ENCODE data around the gene INSYN2B.

Gene INSYN2B

DNA sequence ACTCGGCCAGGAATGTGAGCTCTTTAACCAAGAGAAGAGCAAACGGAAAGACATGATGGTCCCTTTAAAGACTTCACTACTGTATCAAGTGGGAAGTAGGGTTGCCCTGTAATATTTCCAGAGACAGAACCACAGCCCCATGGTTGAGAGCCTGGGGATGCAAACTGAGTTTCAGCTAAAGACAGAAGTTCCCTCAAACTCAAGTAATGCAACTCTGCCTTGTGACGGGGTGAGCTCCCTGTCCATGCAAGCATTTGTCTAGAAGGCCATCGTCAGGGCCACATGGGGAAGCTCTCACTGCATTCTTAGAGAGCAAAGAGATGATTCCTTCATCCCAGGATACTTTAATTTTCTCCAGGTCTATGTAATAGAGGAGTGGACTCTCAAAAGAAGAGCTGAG is 82.8 kb downstream of the INSYN2B start:
- no peak overlapping the region for H3K4me3 Mint-ChIP-seq
- DNase-seq (no peak), ATAC-seq (no peak)
- no peak overlapping the region for H3K27ac Mint-ChIP-seq
- no peaks in the 10 kb centered on the region for H3K27me3 Mint-ChIP-seq
- no peaks in the 10 kb centered on the region for H3K9me3 Mint-ChIP-seq
- peaks cover 18% of the 10 kb centered on the region for H3K4me1 Mint-ChIP-seq

- no peak overlapping the region for H3K27ac Mint-ChIP-seq
- no peak for ATAC-seq
- no peaks in the 10 kb centered on the region for H3K9me3 Mint-ChIP-seq
- no peak for DNase-seq
- H3K4me3 Mint-ChIP-seq: no peak overlapping the region
- no peaks in the 10 kb centered on the region for H3K27me3 Mint-ChIP-seq
- H3K4me1 Mint-ChIP-seq: peaks cover 2% of the 10 kb centered on the region
These were observed 84.4 kb downstream of the INSYN2B start for GRCh38 chr5:169895926-169896325.

DNA sequence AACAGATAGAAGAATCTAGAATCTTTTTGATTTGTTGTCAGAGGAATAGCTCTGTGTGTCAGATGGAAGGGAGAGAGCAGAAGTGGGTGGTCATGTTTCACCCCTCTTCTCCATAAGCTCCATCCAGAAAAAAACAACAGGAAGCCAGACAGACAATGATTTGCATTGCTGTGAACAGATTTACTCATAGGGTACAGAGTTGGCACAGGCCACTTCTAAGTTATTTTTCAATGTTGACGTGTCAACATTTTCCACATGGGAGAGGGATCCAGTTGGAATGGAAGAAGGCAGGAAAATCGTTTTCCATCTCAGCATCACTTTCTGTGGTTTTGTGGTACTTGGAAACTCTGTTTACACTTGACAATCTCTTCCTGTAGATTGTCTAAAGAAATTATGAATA is 86.7 kb downstream of the INSYN2B start:
- H3K27me3 Mint-ChIP-seq: no peaks in the 10 kb centered on the region
- H3K9me3 Mint-ChIP-seq: no peaks in the 10 kb centered on the region
- DNase-seq: no peak
- H3K4me1 Mint-ChIP-seq: no peaks in the 10 kb centered on the region
- ATAC-seq: no peak
- no peak overlapping the region for H3K27ac Mint-ChIP-seq
- H3K4me3 Mint-ChIP-seq: no peak overlapping the region

GRCh38 chr5:169893010-169893409 is 87.3 kb downstream of the INSYN2B start:
- no peaks in the 10 kb centered on the region for H3K9me3 Mint-ChIP-seq
- ATAC-seq: no peak
- H3K4me3 Mint-ChIP-seq: no peak overlapping the region
- no peaks in the 10 kb centered on the region for H3K4me1 Mint-ChIP-seq
- H3K27me3 Mint-ChIP-seq: no peaks in the 10 kb centered on the region
- no peak overlapping the region for H3K27ac Mint-ChIP-seq
- DNase-seq: no peak

GRCh38 chr5:169889572-169889971 is 90.7 kb downstream of the INSYN2B start:
- Mint-ChIP-seq H3K4me3 (no peak overlapping the region), H3K4me1 (no peaks in the 10 kb centered on the region), H3K9me3 (no peaks in the 10 kb centered on the region), H3K27ac (no peak overlapping the region), H3K27me3 (no peaks in the 10 kb centered on the region)
- DNase-seq (no peak), ATAC-seq (no peak)

GRCh38 chr5:169886677-169887076 is 93.6 kb downstream of the INSYN2B start:
- DNase-seq (no peak), ATAC-seq (no peak)
- no peak overlapping the region for H3K27ac Mint-ChIP-seq
- no peak overlapping the region for H3K4me3 Mint-ChIP-seq
- H3K4me1 Mint-ChIP-seq: peaks cover 8% of the 10 kb centered on the region
- H3K9me3 Mint-ChIP-seq: no peaks in the 10 kb centered on the region
- no peaks in the 10 kb centered on the region for H3K27me3 Mint-ChIP-seq

DNA sequence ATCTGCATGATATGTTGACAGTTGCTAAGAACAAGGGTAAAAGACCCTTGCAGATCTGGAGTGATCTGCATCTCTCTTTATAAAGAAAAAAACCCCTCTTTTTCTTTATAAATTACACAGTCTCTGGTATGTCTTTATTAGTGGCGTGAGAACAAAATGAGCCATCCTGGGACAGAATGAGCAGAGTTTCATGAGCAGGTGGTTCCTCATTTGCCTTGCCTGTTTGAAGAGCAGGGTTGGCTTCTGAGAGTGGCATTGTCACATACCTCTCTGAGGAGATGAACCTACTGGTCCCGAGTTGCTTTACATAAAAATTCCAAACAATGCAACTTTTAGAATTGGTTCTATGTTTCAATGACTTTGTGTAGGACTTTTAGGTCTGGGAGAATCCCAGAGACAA is 94.3 kb downstream of the INSYN2B start:
- no peaks in the 10 kb centered on the region for H3K27me3 Mint-ChIP-seq
- H3K9me3 Mint-ChIP-seq: no peaks in the 10 kb centered on the region
- ATAC-seq (no peak), DNase-seq (no peak)
- H3K27ac Mint-ChIP-seq: no peak overlapping the region
- no peak overlapping the region for H3K4me3 Mint-ChIP-seq
- H3K4me1 Mint-ChIP-seq: peaks cover 8% of the 10 kb centered on the region

GRCh38 chr5:169881702-169882303 is 98.5 kb downstream of the INSYN2B start:
- Mint-ChIP-seq H3K4me1 (peaks cover 14% of the 10 kb centered on the region), H3K27me3 (no peaks in the 10 kb centered on the region), H3K27ac (no peak overlapping the region), H3K4me3 (no peak overlapping the region), H3K9me3 (no peaks in the 10 kb centered on the region)
- no peak for DNase-seq
- no peak for ATAC-seq

DNA sequence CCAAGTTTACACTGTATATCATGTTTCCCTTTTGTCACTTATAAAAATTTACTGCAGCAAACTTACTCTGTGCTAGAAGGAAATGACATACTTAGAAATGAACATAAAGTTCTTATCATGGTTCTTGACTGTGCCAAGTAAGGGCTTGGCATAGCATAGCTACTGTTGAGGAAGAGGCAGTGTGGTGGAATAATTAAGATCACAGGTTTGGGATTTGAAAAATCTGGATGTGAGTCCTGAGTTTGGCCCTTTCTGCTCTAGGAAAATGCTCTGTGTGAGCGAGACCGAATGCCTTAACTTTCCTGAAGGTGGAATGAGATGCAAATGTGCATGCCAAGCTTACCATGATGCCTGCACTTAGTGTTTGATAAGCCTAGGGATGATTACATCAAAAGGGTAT is 99.5 kb downstream of the INSYN2B start:
- ATAC-seq (no peak), DNase-seq (no peak)
- Mint-ChIP-seq H3K27me3 (no peaks in the 10 kb centered on the region), H3K9me3 (no peaks in the 10 kb centered on the region), H3K27ac (no peak overlapping the region), H3K4me3 (no peak overlapping the region), H3K4me1 (peaks cover 20% of the 10 kb centered on the region)

GRCh38 chr5:169880012-169880663 is 100.2 kb downstream of the INSYN2B start:
- no peak overlapping the region for H3K4me3 Mint-ChIP-seq
- H3K4me1 Mint-ChIP-seq: peaks cover 24% of the 10 kb centered on the region
- H3K9me3 Mint-ChIP-seq: no peaks in the 10 kb centered on the region
- peak overlapping the region in 1 of 2 donors; percentile 10 for H3K27ac Mint-ChIP-seq
- ATAC-seq: no peak
- no peaks in the 10 kb centered on the region for H3K27me3 Mint-ChIP-seq
- no peak for DNase-seq

DNA sequence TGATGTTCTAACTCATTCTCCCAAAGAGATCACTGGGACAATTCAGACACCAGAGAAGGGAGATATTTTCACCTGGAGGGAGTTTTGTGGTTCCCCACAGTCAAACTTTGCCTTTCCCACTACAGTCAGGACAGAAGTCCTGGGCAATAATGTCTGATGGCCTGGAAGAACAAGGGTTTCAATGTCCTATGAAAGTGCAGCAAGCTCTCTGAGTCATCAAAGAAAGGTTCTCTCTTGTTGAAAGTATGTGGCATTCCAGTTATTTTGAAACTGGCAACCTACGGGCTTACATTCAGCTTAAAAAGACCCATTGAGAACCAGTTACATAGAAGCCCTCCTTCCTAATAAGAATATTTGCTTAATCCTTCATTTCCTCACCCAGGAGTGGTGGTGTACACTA is 103.9 kb downstream of the INSYN2B start:
- H3K4me3 Mint-ChIP-seq: no peak overlapping the region
- no peaks in the 10 kb centered on the region for H3K9me3 Mint-ChIP-seq
- H3K4me1 Mint-ChIP-seq: peaks cover 16% of the 10 kb centered on the region
- no peak for ATAC-seq
- no peak overlapping the region for H3K27ac Mint-ChIP-seq
- no peak for DNase-seq
- H3K27me3 Mint-ChIP-seq: no peaks in the 10 kb centered on the region

DNA sequence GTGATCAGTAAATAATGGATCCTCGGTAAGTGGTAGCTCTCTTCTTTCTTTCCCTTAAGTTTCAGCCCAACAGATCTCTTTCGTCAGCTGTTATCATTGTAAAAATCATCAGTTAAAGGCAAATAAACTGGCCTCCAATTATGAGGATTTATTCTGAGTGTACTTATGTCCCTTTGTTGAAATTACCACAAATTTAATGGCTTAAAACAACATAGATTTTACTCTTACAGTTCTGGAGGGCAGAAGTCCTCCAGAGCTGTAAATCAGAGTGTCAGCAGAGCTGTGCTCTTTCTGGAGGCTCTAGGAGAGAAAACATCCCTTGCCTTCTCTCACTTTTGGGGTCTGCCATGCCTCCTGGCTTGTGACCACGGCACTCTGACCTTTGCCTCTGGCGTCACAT is 104.6 kb downstream of the INSYN2B start:
- Mint-ChIP-seq H3K27ac (no peak overlapping the region), H3K27me3 (no peaks in the 10 kb centered on the region), H3K4me1 (peaks cover 16% of the 10 kb centered on the region), H3K4me3 (no peak overlapping the region), H3K9me3 (no peaks in the 10 kb centered on the region)
- ATAC-seq (no peak), DNase-seq (no peak)

DNA sequence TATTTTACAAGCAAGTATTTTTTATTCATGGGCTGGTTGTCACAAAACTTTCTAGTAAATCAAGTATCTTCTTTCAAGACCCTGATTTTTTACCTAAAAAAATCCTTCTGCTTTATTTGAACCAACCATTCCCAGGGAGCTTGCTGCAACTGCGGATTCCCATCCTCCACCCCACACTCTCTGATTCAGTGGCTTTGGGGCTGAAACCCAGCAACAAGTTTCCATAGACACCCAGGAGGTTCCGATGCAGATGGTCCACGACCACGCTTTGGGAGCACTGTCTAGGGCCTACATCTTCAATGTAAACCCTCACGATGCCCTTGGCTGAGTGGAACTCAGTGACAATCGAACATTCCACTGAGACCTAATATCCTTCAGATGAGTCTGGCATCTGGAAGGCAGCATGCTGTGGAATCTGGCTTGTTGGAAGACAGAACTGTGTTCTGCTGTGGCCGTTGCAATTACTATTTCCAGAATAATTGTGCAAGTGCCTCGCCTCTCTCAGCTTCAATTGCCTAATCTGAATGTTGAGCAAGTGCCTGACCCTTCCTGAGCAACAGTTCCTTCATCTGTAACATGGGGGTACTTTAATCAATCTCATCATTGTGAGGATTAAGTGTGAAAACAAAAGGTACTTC is 105.1 kb downstream of the INSYN2B start:
- no peak for DNase-seq
- no peak for ATAC-seq
- peak overlapping the region in 1 of 2 donors; percentile 87 for H3K27ac Mint-ChIP-seq
- H3K9me3 Mint-ChIP-seq: no peaks in the 10 kb centered on the region
- H3K4me3 Mint-ChIP-seq: no peak overlapping the region
- no peaks in the 10 kb centered on the region for H3K27me3 Mint-ChIP-seq
- H3K4me1 Mint-ChIP-seq: peaks cover 16% of the 10 kb centered on the region

DNA sequence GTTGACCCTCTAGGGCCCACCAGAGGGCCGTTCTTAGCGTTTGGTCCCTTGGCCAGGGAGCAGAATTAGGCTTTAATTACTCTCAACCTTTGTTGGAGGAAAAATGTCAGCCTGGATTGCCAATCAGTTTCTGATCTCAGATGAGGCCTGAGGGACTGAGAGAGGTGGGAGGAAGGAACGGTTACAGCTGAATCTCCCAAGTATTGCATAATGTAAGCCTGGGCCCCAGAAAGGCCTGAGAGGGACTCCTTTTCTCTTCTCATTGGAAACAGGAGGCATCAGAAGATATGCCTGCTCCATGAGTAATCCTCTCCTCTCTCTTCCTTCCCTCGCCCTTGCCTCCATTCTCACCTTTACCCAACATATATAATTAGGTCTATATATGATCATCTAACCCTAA is 105.7 kb downstream of the INSYN2B start:
- H3K4me3 Mint-ChIP-seq: no peak overlapping the region
- H3K9me3 Mint-ChIP-seq: no peaks in the 10 kb centered on the region
- peaks cover 16% of the 10 kb centered on the region for H3K4me1 Mint-ChIP-seq
- H3K27ac Mint-ChIP-seq: peak overlapping the region; percentile 82 to 87
- DNase-seq (no peak), ATAC-seq (no peak)
- H3K27me3 Mint-ChIP-seq: no peaks in the 10 kb centered on the region

DNA sequence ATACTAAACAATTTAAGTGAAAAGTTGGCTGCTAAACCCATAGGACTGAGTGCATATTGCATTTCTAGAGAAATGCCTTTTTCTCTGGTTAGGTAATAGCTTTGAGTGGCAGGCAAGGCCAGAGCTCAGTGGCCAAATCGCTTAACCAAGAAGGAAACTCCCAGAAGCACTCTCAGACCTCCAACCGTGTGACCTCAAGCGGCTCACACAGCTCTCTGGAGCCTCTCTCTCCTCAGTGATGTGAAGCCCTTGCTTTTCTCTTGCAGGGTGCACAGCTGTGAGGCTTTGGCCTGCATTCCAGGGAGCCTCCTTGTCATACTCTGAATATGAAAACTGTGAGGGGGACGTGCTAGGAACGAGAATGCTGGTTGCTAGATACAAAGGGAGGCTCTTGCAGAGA is 106.7 kb downstream of the INSYN2B start:
- Mint-ChIP-seq H3K27me3 (no peaks in the 10 kb centered on the region), H3K4me1 (peaks cover 16% of the 10 kb centered on the region), H3K4me3 (no peak overlapping the region), H3K9me3 (no peaks in the 10 kb centered on the region), H3K27ac (no peak overlapping the region)
- ATAC-seq (no peak), DNase-seq (no peak)

DNA sequence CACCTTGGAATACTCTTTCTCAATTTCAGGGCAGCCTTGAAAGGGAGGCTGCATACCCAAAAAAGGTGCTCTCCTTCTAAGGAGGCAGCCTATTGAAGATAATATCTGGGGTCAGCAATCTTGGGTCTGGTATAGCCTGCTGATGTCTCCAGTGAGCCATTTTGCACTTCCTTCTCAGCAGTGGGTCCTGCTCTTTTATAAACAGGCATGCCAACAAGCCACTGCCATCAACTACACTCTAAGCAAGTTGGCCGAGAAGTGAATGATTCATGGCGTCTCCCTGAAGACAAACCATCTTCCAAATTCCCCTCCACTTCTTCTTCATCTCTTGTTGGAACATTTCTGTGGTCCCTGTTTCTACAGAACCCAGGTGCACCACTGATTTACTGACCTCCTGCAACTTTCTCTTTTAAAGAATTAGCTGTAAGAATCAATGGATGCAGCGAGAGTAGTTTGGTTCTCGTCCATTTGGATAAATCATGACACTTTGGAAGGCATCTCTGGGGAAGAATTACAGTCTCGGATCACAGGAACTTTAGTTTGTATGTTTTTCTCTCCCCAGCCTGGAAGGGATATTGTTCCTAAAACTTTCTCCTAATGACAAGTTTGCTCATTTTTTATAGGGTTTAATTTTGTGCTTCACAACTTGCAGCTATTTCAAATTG is 108.3 kb downstream of the INSYN2B start:
- Mint-ChIP-seq H3K4me3 (no peak overlapping the region), H3K27me3 (no peaks in the 10 kb centered on the region), H3K9me3 (no peaks in the 10 kb centered on the region), H3K4me1 (peaks cover 16% of the 10 kb centered on the region), H3K27ac (no peak overlapping the region)
- no peak for DNase-seq
- ATAC-seq: no peak

All from stimulated activated naive CD8-positive, alpha-beta T cell treated with anti-CD3 and anti-CD28 coated beads, Interleukin-15, amount 100 ng/mL, for 72 hours (primary cell).